CD14-positive monocyte (primary cell): ENCODE measurements around the gene FGD2. TPM values are rescaled to one million over a fixed set of nuclear protein-coding genes. Genes with fewer than 3 reads are reported as not detected.

ENCODE experiments used
- DNase-seq, 3 donors: peaks; one replicate each; pipeline ENCODE4 v3.0.0-alpha.2; 2011 to 2022
- H2AFZ ChIP-seq: 2 replicates; pipeline ENCODE4 v1.6.0; 2012; ENCODE audit warnings: mild to moderate bottlenecking, low read depth, low read length, inconsistent platforms; ENCODE audit not compliant: insufficient read depth, poor library complexity, severe bottlenecking
- H3K27ac ChIP-seq, 2 donors: 1 replicate in 1 of 2; 2 replicates in 1 of 2; pipeline ENCODE4 v1.5.1; 2012 to 2013; ENCODE audit warnings: low read length in 2 of 2, control low read depth in 1 of 2, inconsistent platforms in 1 of 2, low read depth in 1 of 2, mild to moderate bottlenecking in 1 of 2
- H3K27me3 ChIP-seq, 2 donors: one replicate each; pipeline versions ENCODE4 v1.6.0 to v1.6.1; 2011 to 2013; ENCODE audit warnings: low read length in 2 of 2; ENCODE audit not compliant: control insufficient read depth in 2 of 2, insufficient read depth in 2 of 2
- H3K36me3 ChIP-seq, 2 donors: replicated peaks in 1 of 2; 1 replicate in 1 of 2; 2 replicates in 1 of 2; pipeline versions ENCODE4 v1.5.1 to v1.6.1; 2012 to 2013; ENCODE audit warnings: low read length in 2 of 2, control low read depth in 1 of 2, inconsistent platforms in 1 of 2, mild to moderate bottlenecking in 1 of 2; ENCODE audit not compliant: insufficient read depth in 2 of 2, control insufficient read depth in 1 of 2
- H3K4me1 ChIP-seq, 2 donors: 1 replicate in 1 of 2; 2 replicates in 1 of 2; pipeline versions ENCODE4 v1.5.1 to v1.6.1; 2012 to 2013; ENCODE audit warnings: low read length in 2 of 2, control low read depth in 1 of 2, inconsistent platforms in 1 of 2, mild to moderate bottlenecking in 1 of 2, moderate library complexity in 1 of 2; ENCODE audit not compliant: insufficient read depth in 2 of 2, control insufficient read depth in 1 of 2
- H3K4me2 ChIP-seq: replicated peaks from 2 replicates; pipeline ENCODE3; 2012; ENCODE audit warnings: low read length, moderate library complexity, mild to moderate bottlenecking; ENCODE audit not compliant: poor library complexity, severe bottlenecking; ENCODE audit errors: extremely low read depth
- H3K4me3 ChIP-seq, 3 experiments: fragments of 200-600 bp in 1 of 3; sonication (generic) in 1 of 3; replicated peaks in 1 of 3; 1 replicate in 2 of 3; 2 replicates in 1 of 3; pipeline ENCODE4 v1.5.1; 2011 to 2013; ENCODE audit warnings: low read length in 3 of 3, mild to moderate bottlenecking in 3 of 3, control low read depth in 2 of 3, low read depth in 2 of 3, inconsistent platforms in 1 of 3, moderate library complexity in 1 of 3
- H3K79me2 ChIP-seq: 2 replicates; pipeline ENCODE4 v1.6.0; 2012; ENCODE audit warnings: mild to moderate bottlenecking, control low read depth, inconsistent platforms, low read length, moderate library complexity; ENCODE audit not compliant: insufficient read depth
- H3K9ac ChIP-seq: 2 replicates; pipeline ENCODE4 v1.6.0; 2017; ENCODE audit warnings: low read length, mild to moderate bottlenecking; ENCODE audit not compliant: insufficient read depth, poor library complexity, severe bottlenecking
- H3K9me3 ChIP-seq, 2 donors: replicated peaks in 1 of 2; 1 replicate in 1 of 2; 2 replicates in 1 of 2; pipeline versions ENCODE4 v1.5.1 to v1.6.1; 2012 to 2013; ENCODE audit warnings: low read length in 2 of 2, control low read depth in 1 of 2; ENCODE audit not compliant: control insufficient read depth in 1 of 2, insufficient read depth in 1 of 2
- H4K20me1 ChIP-seq: 2 replicates; pipeline ENCODE4 v1.6.0; 2012; ENCODE audit warnings: mild to moderate bottlenecking, low read length, control low read depth, moderate library complexity; ENCODE audit not compliant: insufficient read depth
- H3K27ac Mint-ChIP-seq, 7 donors: one replicate each; pipeline ENCODE4 v1.8.0; 2020; ENCODE audit warnings: mild to moderate bottlenecking in 7 of 7, mixed read lengths in 7 of 7, moderate library complexity in 6 of 7, inconsistent platforms in 2 of 7
- H3K27me3 Mint-ChIP-seq, 3 donors: one replicate each; pipeline ENCODE4 v1.8.0; 2021 to 2022; ENCODE audit warnings: low read depth in 3 of 3, mild to moderate bottlenecking in 3 of 3, mixed read lengths in 3 of 3, moderate library complexity in 3 of 3, inconsistent platforms in 1 of 3
- H3K36me3 Mint-ChIP-seq, 2 donors: one replicate each; pipeline ENCODE4 v1.8.0; 2020; ENCODE audit warnings: mixed read lengths in 2 of 2, inconsistent platforms in 1 of 2, mild to moderate bottlenecking in 1 of 2
- H3K4me1 Mint-ChIP-seq: one replicate; pipeline ENCODE4 v1.8.0; 2020; ENCODE audit warnings: mild to moderate bottlenecking, mixed read lengths
- H3K4me3 Mint-ChIP-seq, 2 donors: one replicate each; pipeline ENCODE4 v1.8.0; 2020; ENCODE audit warnings: mild to moderate bottlenecking in 2 of 2, mixed read lengths in 2 of 2, moderate library complexity in 1 of 2
- H3K9me3 Mint-ChIP-seq, 7 donors: one replicate each; pipeline ENCODE4 v1.8.0; 2020 to 2022; ENCODE audit warnings: mixed read lengths in 7 of 7, mild to moderate bottlenecking in 6 of 7, moderate library complexity in 6 of 7, inconsistent platforms in 2 of 7
- CTCF ChIP-seq: fragments of 200-600 bp; IDR thresholded peaks from one replicate; pipeline ENCODE4 v1.8.0; 2022; ENCODE audit warnings: antibody characterized with exemption, mild to moderate bottlenecking
- WGBS: methylation state at CpG from one replicate; pipeline ENCODE4 v1.1.5; 2013; ENCODE audit warnings: missing lambda C conversion rate; ENCODE audit not compliant: insufficient coverage; 5-methylcytosine and 5-hydroxymethylcytosine counted together
- intact Hi-C, 2 donors: fragments of 100-400 bp; cut with micrococcal nuclease; formaldehyde crosslinking; loops; one replicate each; pipeline versions ENCODE4 v1.15.0 to v1.15.1; 2023
- polyA plus RNA-seq, 3 donors: library from polyadenylated mRNA; depleted of rRNA in 1 of 3; unstranded in 2 of 3; stranded (reverse) in 1 of 3; fragments of 300-500 nt in 2 of 3; fragments of >200 nt in 1 of 3; fragmentation: Illumina TruSeq in 2 of 3; gene quantifications; 1 replicate in 2 of 3; 2 replicates in 1 of 3; pipeline ENCODE4 v1.2.3, GENCODE V29; 2012 to 2021

FGD2 gene
- polyA plus RNA-seq, 3 donors: 25.3 to 356 (median 50.0) TPM

GRCh38 chr6:37021356-37022129 lies 16.1 kb downstream of the FGD2 start:
- Histone ChIP-seq H3K27ac (no peak overlapping the region), H3K4me1 (peaks cover 7 to 21% of the 10 kb centered on the region in 2 donors)

More at GRCh38 chr6:37021356-37022129, 16.1 kb downstream of the FGD2 start:
- Mint-ChIP-seq H3K27me3 (peaks cover 0 to 2% (median 0%) of the 10 kb centered on the region in 3 donors), H3K9me3 (no peaks in the 10 kb centered on the region), H3K36me3 (peaks cover 91 to 96% of the 10 kb centered on the region in 2 donors), H3K4me3 (no peak overlapping the region), H3K4me1 (peaks cover 18% of the 10 kb centered on the region), H3K27ac (peak overlapping the region in 3 of 7 donors; percentile 5 to 61 (median 26))
- Histone ChIP-seq H3K79me2 (peaks cover 19% of the 10 kb centered on the region), H3K9me3 (no peaks in the 10 kb centered on the region), H3K36me3 (peaks cover 95 to 98% of the 10 kb centered on the region in 2 donors), H3K9ac (no peak overlapping the region), H3K27me3 (no peaks in the 10 kb centered on the region), H4K20me1 (peaks cover 98% of the 10 kb centered on the region), H2AFZ (no peak overlapping the region), H3K4me3 (no peak overlapping the region), H3K4me2 (no peak overlapping the region)
- 70% methylated on average over 9 of the region's 14 CpGs for WGBS
- intact Hi-C loops: no loop called here
- TF ChIP-seq CTCF: no peak
- no peak for DNase-seq
